Gastrocnemius medialis (tissue), 4 donors: ENCODE results near the gene NLRC3.

Experiments used
- POLR2A ChIP-seq, 2 donors: fragments of 450-650 bp; IDR thresholded peaks; one replicate each; pipeline ENCODE4 v1.6.1; 2017; ENCODE audit warnings: antibody characterized with exemption in 2 of 2, mild to moderate bottlenecking in 2 of 2, moderate library complexity in 2 of 2
- TF ChIP-seq, protein P1 (sequence below), 5 experiments: fragments of 450-650 bp in 3 of 5; fragments of 200-600 bp in 2 of 5; sonication (generic) in 2 of 5; IDR thresholded peaks in 4 of 5; conservative IDR thresholded peaks in 1 of 5; 1 replicate in 4 of 5; 2 replicates in 1 of 5; pipeline ENCODE4 v1.5.1; 2016 to 2019; ENCODE audit warnings: antibody characterized with exemption in 5 of 5, mild to moderate bottlenecking in 3 of 5, moderate library complexity in 3 of 5

DNA sequence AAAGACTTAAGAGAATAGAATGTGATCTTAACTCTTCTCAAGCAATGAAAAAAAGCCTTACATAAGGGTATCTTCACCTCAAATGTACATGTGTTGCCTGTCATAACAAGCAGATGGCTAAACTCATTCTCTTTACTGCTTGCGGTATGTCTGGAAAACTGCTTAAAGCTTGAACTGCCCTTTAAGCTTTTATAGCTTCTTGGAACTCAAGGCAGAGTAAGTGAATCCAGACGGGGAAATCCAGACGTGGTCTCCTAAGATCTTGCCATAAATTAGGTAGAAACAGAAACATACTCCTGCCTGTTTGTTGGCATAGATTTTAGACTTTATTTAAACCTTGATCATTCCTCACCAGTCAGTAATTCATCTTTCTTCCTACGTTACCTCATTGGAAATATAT lies 56.8 kb downstream of the NLRC3 start:
- TF ChIP-seq, protein P1, sequence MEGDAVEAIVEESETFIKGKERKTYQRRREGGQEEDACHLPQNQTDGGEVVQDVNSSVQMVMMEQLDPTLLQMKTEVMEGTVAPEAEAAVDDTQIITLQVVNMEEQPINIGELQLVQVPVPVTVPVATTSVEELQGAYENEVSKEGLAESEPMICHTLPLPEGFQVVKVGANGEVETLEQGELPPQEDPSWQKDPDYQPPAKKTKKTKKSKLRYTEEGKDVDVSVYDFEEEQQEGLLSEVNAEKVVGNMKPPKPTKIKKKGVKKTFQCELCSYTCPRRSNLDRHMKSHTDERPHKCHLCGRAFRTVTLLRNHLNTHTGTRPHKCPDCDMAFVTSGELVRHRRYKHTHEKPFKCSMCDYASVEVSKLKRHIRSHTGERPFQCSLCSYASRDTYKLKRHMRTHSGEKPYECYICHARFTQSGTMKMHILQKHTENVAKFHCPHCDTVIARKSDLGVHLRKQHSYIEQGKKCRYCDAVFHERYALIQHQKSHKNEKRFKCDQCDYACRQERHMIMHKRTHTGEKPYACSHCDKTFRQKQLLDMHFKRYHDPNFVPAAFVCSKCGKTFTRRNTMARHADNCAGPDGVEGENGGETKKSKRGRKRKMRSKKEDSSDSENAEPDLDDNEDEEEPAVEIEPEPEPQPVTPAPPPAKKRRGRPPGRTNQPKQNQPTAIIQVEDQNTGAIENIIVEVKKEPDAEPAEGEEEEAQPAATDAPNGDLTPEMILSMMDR (IDR thresholded peaks at IDR 0.05 in 4 of 5, conservative IDR thresholded peaks at IDR 0.05 in 1 of 5): no peak
- TF ChIP-seq POLR2A (IDR thresholded peaks at IDR 0.05): no peak
